Trophoblast cell (in vitro differentiated cells and primary cell): ENCODE measurements around the gene TTC39A.

Experiments used
- DNase-seq, 2 donors: peaks; one replicate each; pipeline ENCODE4 v3.0.0-alpha.2; 2016
- H2AFZ ChIP-seq: 2 replicates; pipeline ENCODE4 v1.6.1; 2013; ENCODE audit warnings: low read length, moderate library complexity, mild to moderate bottlenecking; ENCODE audit not compliant: insufficient read depth, poor library complexity
- H2AK5ac ChIP-seq: 2 replicates; pipeline ENCODE4 v1.6.1; 2013; ENCODE audit warnings: mild to moderate bottlenecking, low read length
- H2BK120ac ChIP-seq: 2 replicates; pipeline ENCODE4 v1.6.1; 2013; ENCODE audit warnings: low read length, mild to moderate bottlenecking, moderate library complexity; ENCODE audit not compliant: insufficient read depth, poor library complexity
- H2BK12ac ChIP-seq: 2 replicates; pipeline ENCODE4 v1.6.1; 2013; ENCODE audit warnings: mild to moderate bottlenecking, low read length, moderate library complexity
- H2BK5ac ChIP-seq: 2 replicates; pipeline ENCODE4 v1.6.1; 2013; ENCODE audit warnings: low read length, low read depth, moderate library complexity, mild to moderate bottlenecking; ENCODE audit not compliant: poor library complexity
- H3K14ac ChIP-seq: 2 replicates; pipeline ENCODE4 v1.6.1; 2013; ENCODE audit warnings: mild to moderate bottlenecking, low read length
- H3K18ac ChIP-seq: 2 replicates; pipeline ENCODE4 v1.6.1; 2013; ENCODE audit warnings: mild to moderate bottlenecking, low read length
- H3K23ac ChIP-seq: 2 replicates; pipeline ENCODE4 v1.6.1; 2013; ENCODE audit warnings: low read length
- H3K27ac ChIP-seq: 2 replicates; pipeline ENCODE4 v1.5.1; 2013; ENCODE audit warnings: low read depth, mild to moderate bottlenecking, inconsistent platforms, low read length, moderate library complexity
- H3K27me3 ChIP-seq: 2 replicates; pipeline ENCODE4 v1.6.1; 2013; ENCODE audit warnings: inconsistent platforms, mild to moderate bottlenecking, low read length, moderate library complexity; ENCODE audit not compliant: insufficient read depth
- H3K36me3 ChIP-seq, 2 experiments: 1 replicate in 1 of 2; 2 replicates in 1 of 2; pipeline ENCODE4 v1.6.1; 2013; ENCODE audit warnings: low read length in 2 of 2, mild to moderate bottlenecking in 2 of 2, moderate library complexity in 1 of 2; ENCODE audit not compliant: insufficient read depth in 2 of 2, control insufficient read depth in 1 of 2
- H3K4ac ChIP-seq: 2 replicates; pipeline ENCODE4 v1.6.1; 2013; ENCODE audit warnings: low read depth, mild to moderate bottlenecking, low read length, moderate library complexity
- H3K4me1 ChIP-seq, 2 experiments: 1 replicate in 1 of 2; 2 replicates in 1 of 2; pipeline ENCODE4 v1.6.1; 2013; ENCODE audit warnings: low read length in 2 of 2, mild to moderate bottlenecking in 2 of 2, moderate library complexity in 1 of 2; ENCODE audit not compliant: insufficient read depth in 2 of 2, control insufficient read depth in 1 of 2
- H3K4me2 ChIP-seq: 2 replicates; pipeline ENCODE4 v1.6.1; 2013; ENCODE audit warnings: inconsistent platforms, mild to moderate bottlenecking, low read length, moderate library complexity
- H3K4me3 ChIP-seq: 2 replicates; pipeline ENCODE4 v1.5.1; 2013; ENCODE audit warnings: mild to moderate bottlenecking, low read depth, low read length, inconsistent platforms
- H3K79me1 ChIP-seq: one replicate; pipeline ENCODE4 v1.6.1; 2013; ENCODE audit warnings: low read length
- H3K79me2 ChIP-seq: 2 replicates; pipeline ENCODE4 v1.6.1; 2013; ENCODE audit warnings: low read length, mild to moderate bottlenecking; ENCODE audit not compliant: control insufficient read depth, insufficient read depth, poor library complexity
- H3K9ac ChIP-seq: 2 replicates; pipeline ENCODE4 v1.6.1; 2013; ENCODE audit warnings: mild to moderate bottlenecking, low read length
- H3K9me3 ChIP-seq: 2 replicates; pipeline ENCODE4 v1.6.1; 2013; ENCODE audit warnings: low read depth, mild to moderate bottlenecking, control low read depth, inconsistent platforms, low read length; ENCODE audit not compliant: insufficient read depth
- H4K12ac ChIP-seq: 2 replicates; pipeline ENCODE4 v1.6.1; 2013; ENCODE audit warnings: low read depth, mild to moderate bottlenecking, low read length, moderate library complexity
- H4K8ac ChIP-seq: 2 replicates; pipeline ENCODE4 v1.6.1; 2013; ENCODE audit warnings: low read depth, mild to moderate bottlenecking, low read length, moderate library complexity
- H4K91ac ChIP-seq: one replicate; pipeline ENCODE4 v1.6.1; 2013; ENCODE audit warnings: low read depth, mild to moderate bottlenecking, low read length, moderate library complexity
- WGBS: extraction: QIAGEN DNeasy Blood & Tissue Kit; methylation state at CpG from one replicate; pipeline ENCODE4 v1.1.7; 2013; ENCODE audit warnings: missing lambda C conversion rate; ENCODE audit not compliant: insufficient read length, insufficient coverage; ENCODE audit errors: extremely low coverage; 5-methylcytosine and 5-hydroxymethylcytosine counted together

TTC39A gene

GRCh38 chr1:51297401-51298321 lies 32.7 kb downstream of the TTC39A start:
- Histone ChIP-seq H3K14ac (no peak overlapping the region), H2BK5ac (no peak overlapping the region), H3K4me3 (no peak overlapping the region), H3K79me1 (no peaks in the 10 kb centered on the region), H4K91ac (no peak overlapping the region), H2BK12ac (no peak overlapping the region), H3K18ac (no peak overlapping the region), H4K12ac (no peak overlapping the region), H3K4ac (no peak overlapping the region), H3K27ac (no peak overlapping the region), H3K27me3 (no peaks in the 10 kb centered on the region), H2BK120ac (no peak overlapping the region), H2AFZ (peak overlapping the region; percentile 21), H2AK5ac (no peak overlapping the region), H3K9me3 (peaks cover 10% of the 10 kb centered on the region), H3K9ac (no peak overlapping the region), H3K23ac (no peak overlapping the region), H3K79me2 (no peaks in the 10 kb centered on the region), H3K4me2 (no peak overlapping the region), H3K4me1 (peaks cover 3 to 7% of the 10 kb centered on the region in 2 experiments), H4K8ac (peak overlapping the region; percentile 67), H3K36me3 (no peaks in the 10 kb centered on the region)
- no CpG with 5 or more reads among the region's 25 CpGs for WGBS
- DNase-seq, result no peak

- Histone ChIP-seq H3K14ac (no peak overlapping the region), H3K79me2 (no peaks in the 10 kb centered on the region), H3K9me3 (peaks cover 10% of the 10 kb centered on the region), H3K36me3 (no peaks in the 10 kb centered on the region), H2BK120ac (no peak overlapping the region), H3K9ac (no peak overlapping the region), H3K4ac (no peak overlapping the region), H4K8ac (peak overlapping the region; percentile 67), H2BK12ac (no peak overlapping the region), H4K12ac (peak overlapping the region; percentile 15), H3K79me1 (no peaks in the 10 kb centered on the region), H2AK5ac (no peak overlapping the region), H2AFZ (peak overlapping the region; percentile 21), H3K27ac (no peak overlapping the region), H3K18ac (no peak overlapping the region), H4K91ac (peak overlapping the region; percentile 27), H3K27me3 (no peaks in the 10 kb centered on the region), H3K4me2 (peak overlapping the region; percentile 35), H2BK5ac (no peak overlapping the region), H3K4me1 (peaks cover 3 to 7% of the 10 kb centered on the region in 2 experiments), H3K4me3 (no peak overlapping the region), H3K23ac (no peak overlapping the region)
- WGBS, result no CpG with 5 or more reads among the region's 33 CpGs
- peak; percentile 80 to 89 for DNase-seq
Measured at GRCh38 chr1:51296383-51297357, 33.7 kb downstream of the TTC39A start.

- H3K14ac ChIP-seq, result no peak overlapping the region
- no peak overlapping the region for H4K91ac ChIP-seq
- no peak overlapping the region for H2BK5ac ChIP-seq
- peaks cover 8% of the 10 kb centered on the region for H3K9me3 ChIP-seq
- no peak overlapping the region for H2AFZ ChIP-seq
- H3K4ac ChIP-seq, result no peak overlapping the region
- no peak overlapping the region for H4K12ac ChIP-seq
- no peaks in the 10 kb centered on the region for H3K27me3 ChIP-seq
- H3K9ac ChIP-seq, result no peak overlapping the region
- no peaks in the 10 kb centered on the region for H3K79me2 ChIP-seq
- no peak overlapping the region for H4K8ac ChIP-seq
- no peak overlapping the region for H3K4me2 ChIP-seq
- no peaks in the 10 kb centered on the region for H3K36me3 ChIP-seq
- no peak overlapping the region for H3K27ac ChIP-seq
- no peak overlapping the region for H2BK12ac ChIP-seq
- H3K18ac ChIP-seq, result no peak overlapping the region
- H3K4me3 ChIP-seq, result no peak overlapping the region
- H3K23ac ChIP-seq, result no peak overlapping the region
- no CpG with 5 or more reads among the region's 17 CpGs for WGBS
- DNase-seq, result no peak
- H3K4me1 ChIP-seq, result peaks cover 3 to 7% of the 10 kb centered on the region in 2 experiments
- no peaks in the 10 kb centered on the region for H3K79me1 ChIP-seq
- no peak overlapping the region for H2BK120ac ChIP-seq
- H2AK5ac ChIP-seq, result no peak overlapping the region
Measured at GRCh38 chr1:51295926-51296325, 34.4 kb downstream of the TTC39A start.

GRCh38 chr1:51294566-51295184 lies 35.7 kb downstream of the TTC39A start:
- no peak overlapping the region for H2AK5ac ChIP-seq
- no peak overlapping the region for H2BK120ac ChIP-seq
- no peaks in the 10 kb centered on the region for H3K36me3 ChIP-seq

More at GRCh38 chr1:51294566-51295184, 35.7 kb downstream of the TTC39A start:
- no peak overlapping the region for H4K91ac ChIP-seq
- peaks cover 3 to 7% of the 10 kb centered on the region in 2 experiments for H3K4me1 ChIP-seq
- no peaks in the 10 kb centered on the region for H3K27me3 ChIP-seq
- H3K9ac ChIP-seq, result no peak overlapping the region
- no peak overlapping the region for H3K27ac ChIP-seq
- no peak overlapping the region for H3K18ac ChIP-seq
- peaks cover 8% of the 10 kb centered on the region for H3K9me3 ChIP-seq
- H2BK12ac ChIP-seq, result no peak overlapping the region
- H2BK5ac ChIP-seq, result no peak overlapping the region
- no CpG with 5 or more reads among the region's 11 CpGs for WGBS
- no peak overlapping the region for H4K12ac ChIP-seq
- H3K4me3 ChIP-seq, result no peak overlapping the region
- H3K79me1 ChIP-seq, result no peaks in the 10 kb centered on the region
- H4K8ac ChIP-seq, result no peak overlapping the region
- no peak overlapping the region for H3K4ac ChIP-seq
- H3K79me2 ChIP-seq, result no peaks in the 10 kb centered on the region
- no peak overlapping the region for H2AFZ ChIP-seq
- no peak for DNase-seq
- H3K14ac ChIP-seq, result no peak overlapping the region
- no peak overlapping the region for H3K4me2 ChIP-seq
- H3K23ac ChIP-seq, result no peak overlapping the region
